Endothelial cell of umbilical vein (primary cell): ENCODE measurements around the gene ABTB2. TPM values are rescaled to one million over a fixed set of nuclear protein-coding genes. Genes with fewer than 3 reads are reported as not detected.

Experiments used
- BruUV-seq: library from RNA; stranded (reverse); fragments of 400-500 nt; replicated peaks from 2 replicates; lab custom pipeline; 2021; lab: Mats Ljungman, UMichigan
- CTCF ChIA-PET: fragments of 300-600, 350-600 bp; sonication (Branson Sonifier 250); formaldehyde crosslinking; loops from one replicate; lab custom pipeline; 2021; ENCODE audit warnings: antibody characterized with exemption, inconsistent platforms; lab: Charles Lee
- POLR2A ChIA-PET: fragments of 300-600, 350-600 bp; sonication (Branson Sonifier 250); formaldehyde crosslinking; loops from one replicate; lab custom pipeline; 2021; ENCODE audit warnings: antibody characterized with exemption, inconsistent platforms; lab: Charles Lee
- DNase-seq: peaks from one replicate; pipeline ENCODE4 v3.0.0-alpha.2; 2011; ENCODE audit warnings: low read depth, low spot score
- FAIRE-seq: peaks from 2 replicates; lab custom pipeline; 2011; peaks lifted over from hg19 to GRCh38; lab: Jason Lieb, UNC
- H2AFZ ChIP-seq: 2 replicates; pipeline ENCODE4 v1.6.0; 2012; ENCODE audit warnings: low read depth, low read length, control low read depth, inconsistent platforms
- H3K27ac ChIP-seq: 2 replicates; pipeline ENCODE4 v1.5.1; 2011; ENCODE audit warnings: low read depth, mild to moderate bottlenecking, control low read depth, low read length, moderate library complexity; ENCODE audit not compliant: insufficient read depth
- H3K27me3 ChIP-seq, 2 experiments: 2 replicates each; pipeline versions ENCODE4 v1.6.0 to v1.6.1; 2011; ENCODE audit warnings: low read length in 2 of 2, mixed read lengths in 1 of 2; ENCODE audit not compliant: control insufficient read depth in 2 of 2, insufficient read depth in 2 of 2
- H3K36me3 ChIP-seq, 2 experiments: 2 replicates in 1 of 2; 3 replicates in 1 of 2; pipeline ENCODE4 v1.5.1; 2011; ENCODE audit warnings: low read length in 2 of 2, mild to moderate bottlenecking in 1 of 2, moderate library complexity in 1 of 2; ENCODE audit not compliant: control insufficient read depth in 2 of 2, insufficient read depth in 2 of 2; ENCODE audit errors: extremely low read depth in 1 of 2
- H3K4me1 ChIP-seq: 3 replicates; pipeline ENCODE4 v1.5.1; 2011; ENCODE audit warnings: mild to moderate bottlenecking, low read length; ENCODE audit not compliant: control insufficient read depth, insufficient read depth; ENCODE audit errors: extremely low read depth
- H3K4me2 ChIP-seq: 2 replicates; pipeline ENCODE4 v1.6.1; 2011; ENCODE audit warnings: low read length, control low read depth, mixed read lengths; ENCODE audit not compliant: insufficient read depth
- H3K4me3 ChIP-seq, 3 experiments: fragments of 200-600 bp in 1 of 3; sonication (generic), shearing (Covaris generic) in 1 of 3; replicated peaks in 1 of 3; 2 replicates each; pipeline ENCODE4 v1.5.1; 2011 to 2016; ENCODE audit warnings: control low read depth in 3 of 3, low read length in 3 of 3, mild to moderate bottlenecking in 2 of 3, inconsistent platforms in 1 of 3, low read depth in 1 of 3, moderate library complexity in 1 of 3; ENCODE audit not compliant: insufficient read depth in 1 of 3
- H3K79me2 ChIP-seq: 2 replicates; pipeline ENCODE4 v1.6.0; 2012; ENCODE audit warnings: low read length, inconsistent platforms; ENCODE audit not compliant: control insufficient read depth, insufficient read depth
- H3K9ac ChIP-seq: replicated peaks from 2 replicates; pipeline ENCODE3; 2011; ENCODE audit warnings: low read length, control low read depth; ENCODE audit not compliant: insufficient read depth; ENCODE audit errors: extremely low read depth
- H3K9me1 ChIP-seq: replicated peaks from 3 replicates; pipeline ENCODE4 v1.6.0; 2011; ENCODE audit warnings: mild to moderate bottlenecking, low read length; ENCODE audit not compliant: control insufficient read depth, insufficient read depth; ENCODE audit errors: extremely low read depth
- H3K9me3 ChIP-seq: replicated peaks from 2 replicates; pipeline ENCODE4 v1.5.1; 2012; ENCODE audit warnings: low read length, inconsistent platforms; ENCODE audit not compliant: control insufficient read depth, insufficient read depth
- H4K20me1 ChIP-seq: replicated peaks from 2 replicates; pipeline ENCODE3; 2011; ENCODE audit warnings: mild to moderate bottlenecking, low read length; ENCODE audit not compliant: control insufficient read depth, insufficient read depth; ENCODE audit errors: extremely low read depth
- EZH2 ChIP-seq: IDR thresholded peaks from 2 replicates; pipeline ENCODE4 v1.6.1; 2012; ENCODE audit warnings: borderline replicate concordance, low read depth, mild to moderate bottlenecking, moderate library complexity, low read length, inconsistent platforms; ENCODE audit not compliant: severe bottlenecking
- FOS ChIP-seq: IDR thresholded peaks from 2 replicates; pipeline ENCODE4 v1.6.1; 2011; ENCODE audit warnings: mild to moderate bottlenecking, low read length, moderate library complexity, borderline replicate concordance; ENCODE audit not compliant: insufficient read depth
- GATA2 ChIP-seq: IDR thresholded peaks from 2 replicates; pipeline ENCODE4 v1.7.0; 2011; ENCODE audit warnings: low read depth, mild to moderate bottlenecking, moderate library complexity, mixed read lengths, low read length; ENCODE audit not compliant: insufficient read length, insufficient read depth
- JUN ChIP-seq: IDR thresholded peaks from 2 replicates; pipeline ENCODE4 v1.6.1; 2011; ENCODE audit warnings: borderline replicate concordance, low read depth; ENCODE audit not compliant: insufficient read length, insufficient read depth
- MYC ChIP-seq: IDR thresholded peaks from one replicate; pipeline ENCODE4 v1.6.1; 2011; ENCODE audit warnings: mild to moderate bottlenecking, low read depth, low read length
- POLR2A ChIP-seq: IDR thresholded peaks from 2 replicates; pipeline ENCODE4 v1.6.1; 2012; ENCODE audit warnings: low read depth, mild to moderate bottlenecking, control low read depth, low read length
- POLR2AphosphoS5 ChIP-seq: IDR thresholded peaks from 2 replicates; pipeline ENCODE4 v1.6.1; 2012; ENCODE audit warnings: low read depth, mild to moderate bottlenecking, control low read depth, low read length, moderate library complexity; ENCODE audit not compliant: insufficient read depth
- dilution Hi-C: fragments of 300-500 bp; cut with MboI; formaldehyde crosslinking; loops from one replicate; pipeline ENCODE4 v1.15.0; 2019; ENCODE audit warnings: low sequenced_read_pairs; ENCODE audit not compliant: extremely low pct_ligation_motif_present
- intact Hi-C: fragments of 100-400 bp; cut with micrococcal nuclease; formaldehyde crosslinking; loops from one replicate; pipeline ENCODE4 v1.10.0; 2022
- polyA plus RNA-seq, 4 experiments: library from polyadenylated mRNA; depleted of rRNA in 3 of 4; stranded (reverse) in 3 of 4; unstranded in 1 of 4; fragments of >200 nt; gene quantifications; 2 replicates each; pipeline versions ENCODE4 v1.2.1 to v1.2.3, GENCODE V29; 2011 to 2012; ENCODE audit warnings: missing spikeins in 1 of 4
- total RNA-seq: library from RNA; stranded (reverse); gene quantifications from 2 replicates; pipeline ENCODE4 v1.2.3, GENCODE V29; 2021
- TF ChIP-seq, protein P1 (sequence below), 2 donors: IDR thresholded peaks; 1 replicate in 1 of 2; 2 replicates in 1 of 2; pipeline ENCODE4 v1.5.1; 2011; ENCODE audit warnings: low read length in 2 of 2, mild to moderate bottlenecking in 2 of 2, moderate library complexity in 2 of 2, control low read depth in 1 of 2, inconsistent platforms in 1 of 2, low read depth in 1 of 2; ENCODE audit not compliant: insufficient read depth in 1 of 2; ENCODE audit errors: extremely low read depth in 1 of 2
- TF ChIP-seq, protein P2 (sequence below): IDR thresholded peaks from 2 replicates; pipeline ENCODE4 v1.6.1; 2011; ENCODE audit not compliant: insufficient read depth, insufficient read length

The ABTB2 gene
- total and polyA plus RNA-seq, 2 donors (not counting 3 experiments of a cell fraction or from before 2014, with no cell fraction given) = 0.11 to 0.14 TPM

DNA sequence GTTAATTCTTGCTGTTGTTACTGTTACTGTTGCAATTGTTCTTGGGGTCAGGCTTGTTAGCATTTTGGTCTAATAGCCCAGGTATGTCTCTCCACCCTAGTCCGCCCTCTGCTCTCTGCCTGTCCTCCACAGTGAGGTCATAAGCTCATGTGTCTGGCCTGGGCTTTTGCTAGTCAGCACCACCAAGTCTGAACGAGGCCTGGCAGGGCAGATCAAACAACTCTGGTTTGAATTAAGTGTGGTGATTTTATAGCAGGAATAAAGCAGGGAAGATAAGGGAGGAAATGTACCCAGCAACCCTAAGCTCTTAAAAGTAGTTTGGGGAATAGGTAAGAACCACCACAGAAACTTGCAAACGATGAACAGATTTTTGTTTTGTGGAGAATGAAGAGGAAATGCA, 98.7 kb downstream of the ABTB2 start:
- no peak overlapping the region for H3K4me2 ChIP-seq
- no peaks in the 10 kb centered on the region for H4K20me1 ChIP-seq

More for the DNA sequence above, 98.7 kb downstream of the ABTB2 start:
- intact Hi-C loops (no loop called here), dilution Hi-C loops (no loop called here)
- ChIA-PET CTCF (no interaction called here), POLR2A (no interaction called here)
- H3K4me3 ChIP-seq = no peak overlapping the region
- H3K4me1 ChIP-seq = no peaks in the 10 kb centered on the region
- BruUV-seq = no TSS peak
- H3K9me1 ChIP-seq = no peaks in the 10 kb centered on the region
- FAIRE-seq (no peak), DNase-seq (no peak)
- H3K79me2 ChIP-seq = no peaks in the 10 kb centered on the region
- H3K27ac ChIP-seq = no peak overlapping the region
- no peak overlapping the region for H2AFZ ChIP-seq
- no peak overlapping the region for H3K9ac ChIP-seq
- no peaks in the 10 kb centered on the region for H3K27me3 ChIP-seq
- H3K36me3 ChIP-seq = no peaks in the 10 kb centered on the region
- TF ChIP-seq FOS (no peak), MYC (no peak), EZH2 (no peak), POLR2A (no peak), GATA2 (no peak), POLR2AphosphoS5 (no peak), JUN (no peak)
- TF ChIP-seq, protein P1, sequence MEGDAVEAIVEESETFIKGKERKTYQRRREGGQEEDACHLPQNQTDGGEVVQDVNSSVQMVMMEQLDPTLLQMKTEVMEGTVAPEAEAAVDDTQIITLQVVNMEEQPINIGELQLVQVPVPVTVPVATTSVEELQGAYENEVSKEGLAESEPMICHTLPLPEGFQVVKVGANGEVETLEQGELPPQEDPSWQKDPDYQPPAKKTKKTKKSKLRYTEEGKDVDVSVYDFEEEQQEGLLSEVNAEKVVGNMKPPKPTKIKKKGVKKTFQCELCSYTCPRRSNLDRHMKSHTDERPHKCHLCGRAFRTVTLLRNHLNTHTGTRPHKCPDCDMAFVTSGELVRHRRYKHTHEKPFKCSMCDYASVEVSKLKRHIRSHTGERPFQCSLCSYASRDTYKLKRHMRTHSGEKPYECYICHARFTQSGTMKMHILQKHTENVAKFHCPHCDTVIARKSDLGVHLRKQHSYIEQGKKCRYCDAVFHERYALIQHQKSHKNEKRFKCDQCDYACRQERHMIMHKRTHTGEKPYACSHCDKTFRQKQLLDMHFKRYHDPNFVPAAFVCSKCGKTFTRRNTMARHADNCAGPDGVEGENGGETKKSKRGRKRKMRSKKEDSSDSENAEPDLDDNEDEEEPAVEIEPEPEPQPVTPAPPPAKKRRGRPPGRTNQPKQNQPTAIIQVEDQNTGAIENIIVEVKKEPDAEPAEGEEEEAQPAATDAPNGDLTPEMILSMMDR (IDR thresholded peaks at IDR 0.05; ENCODE audit: extremely low read depth in 1 of 2, insufficient read depth in 1 of 2, low read depth in 1 of 2, low read length in 2 of 2) = no peak
- TF ChIP-seq, protein P2, sequence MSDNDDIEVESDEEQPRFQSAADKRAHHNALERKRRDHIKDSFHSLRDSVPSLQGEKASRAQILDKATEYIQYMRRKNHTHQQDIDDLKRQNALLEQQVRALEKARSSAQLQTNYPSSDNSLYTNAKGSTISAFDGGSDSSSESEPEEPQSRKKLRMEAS = no peak
- H3K9me3 ChIP-seq = no peaks in the 10 kb centered on the region
